GM21737 (cell line): ENCODE data around the gene SV2B.
"Not testable (repeated sequence)": the region's sequence is repeated elsewhere in the genome, so short reads cannot be mapped to it uniquely, and the experiment has no call there.

ENCODE experiments used
- ATAC-seq: cut with Tn5 transposase; IDR thresholded peaks from one replicate; pipeline ENCODE4 v1.9.1; 2021; ENCODE audit warnings: mild to moderate bottlenecking, moderate library complexity; ENCODE audit not compliant: unreplicated experiment

SV2B gene

DNA sequence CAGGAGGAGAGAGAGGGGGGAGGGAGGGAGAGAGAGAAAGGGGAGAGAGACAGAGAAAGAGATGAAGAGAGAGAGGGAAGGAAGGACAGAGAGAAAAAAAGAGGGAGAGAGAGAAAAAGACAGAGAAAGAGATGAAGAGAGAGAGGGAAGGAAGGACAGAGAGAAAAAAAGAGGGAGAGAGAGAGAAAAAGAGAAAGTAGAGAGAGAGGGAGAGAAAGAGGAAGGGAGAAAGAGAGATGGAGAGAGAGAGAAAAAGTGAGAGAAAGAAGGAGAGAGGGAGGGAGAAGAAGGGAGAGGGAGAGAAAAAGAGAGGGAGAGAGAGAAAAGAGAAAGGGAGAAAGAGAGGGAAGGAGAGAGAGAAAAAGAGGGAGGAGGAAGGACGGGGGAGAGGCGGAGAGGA is 204.2 kb downstream of the SV2B start:
- ATAC-seq, result no peak

DNA sequence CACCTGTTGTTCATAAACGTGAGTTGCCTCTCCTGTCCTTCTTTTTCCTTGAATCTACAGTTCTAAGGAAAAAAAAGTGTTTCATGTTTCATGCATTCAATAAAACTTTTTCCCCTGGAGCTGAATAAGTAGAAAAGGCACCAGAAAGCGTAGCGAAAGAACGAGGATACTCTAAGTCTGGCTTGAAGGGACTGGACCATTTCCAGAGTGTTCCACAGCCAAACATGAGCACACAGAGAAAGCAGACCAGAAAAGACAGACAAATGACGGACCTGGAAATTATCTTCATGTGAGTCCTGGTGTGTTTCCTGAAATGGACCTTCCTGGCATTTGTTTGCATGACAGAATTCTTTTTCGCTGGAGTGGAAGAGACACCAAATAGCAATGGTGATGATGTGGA is 204.7 kb downstream of the SV2B start:
- ATAC-seq, result no peak

DNA sequence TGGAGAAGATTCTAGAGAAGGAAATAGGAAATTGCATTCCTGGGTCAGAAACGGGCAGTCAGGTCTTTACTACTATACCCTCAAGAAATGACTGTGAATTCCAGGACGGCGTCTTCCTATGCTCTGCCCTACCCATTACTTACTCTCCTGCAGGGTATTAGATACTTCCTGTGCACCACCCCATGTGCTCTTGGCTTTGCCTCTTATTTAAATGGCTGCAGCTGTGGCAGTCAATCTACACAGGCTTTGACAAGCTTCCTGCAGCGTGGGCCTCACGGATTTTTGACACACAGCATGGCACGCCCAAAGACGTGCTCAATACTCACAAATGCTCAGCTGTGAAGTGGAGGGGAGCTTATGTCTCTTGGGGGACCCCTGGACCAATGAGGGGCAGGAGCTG is 206.1 kb downstream of the SV2B start:
- ATAC-seq, result no peak

DNA sequence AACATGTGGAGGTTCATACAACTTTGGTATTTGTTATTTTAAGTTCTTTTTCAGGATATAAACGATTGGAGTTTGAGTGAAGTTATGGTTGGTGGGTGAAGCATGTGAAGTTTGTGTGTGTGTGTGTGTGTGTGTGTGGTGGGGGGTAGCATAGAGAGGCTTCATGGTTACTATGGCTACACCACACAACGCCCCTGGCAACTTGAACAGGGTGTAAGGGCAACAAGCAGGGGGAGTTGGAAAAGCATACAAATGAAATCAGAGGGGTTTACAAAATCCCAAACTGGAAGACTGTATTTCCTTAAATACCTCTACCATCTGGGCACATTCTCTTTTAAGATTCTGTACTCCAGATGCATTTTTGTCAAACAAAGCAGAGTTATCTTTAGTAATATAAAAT is 207.5 kb downstream of the SV2B start:
- ATAC-seq, result no peak

DNA sequence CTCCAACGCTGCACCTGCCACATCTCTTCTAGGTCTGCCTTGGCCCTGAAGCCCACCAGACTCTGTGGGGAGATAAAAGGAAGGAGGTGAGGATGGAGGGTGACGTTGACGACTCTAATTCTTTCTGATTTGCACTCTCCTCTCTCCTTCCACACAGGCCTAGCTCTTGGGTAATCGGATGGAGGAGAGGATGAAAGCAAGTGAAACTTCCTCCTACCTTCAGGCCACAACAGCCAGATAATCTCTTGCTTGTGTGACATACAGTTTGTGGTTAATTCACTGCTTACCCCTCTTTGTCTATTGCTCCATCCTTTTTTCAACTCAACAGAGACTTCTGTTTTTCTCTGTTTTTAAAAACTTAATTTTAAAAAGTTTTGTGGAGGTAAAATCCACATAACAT is 208.1 kb downstream of the SV2B start:
- ATAC-seq, result no peak

DNA sequence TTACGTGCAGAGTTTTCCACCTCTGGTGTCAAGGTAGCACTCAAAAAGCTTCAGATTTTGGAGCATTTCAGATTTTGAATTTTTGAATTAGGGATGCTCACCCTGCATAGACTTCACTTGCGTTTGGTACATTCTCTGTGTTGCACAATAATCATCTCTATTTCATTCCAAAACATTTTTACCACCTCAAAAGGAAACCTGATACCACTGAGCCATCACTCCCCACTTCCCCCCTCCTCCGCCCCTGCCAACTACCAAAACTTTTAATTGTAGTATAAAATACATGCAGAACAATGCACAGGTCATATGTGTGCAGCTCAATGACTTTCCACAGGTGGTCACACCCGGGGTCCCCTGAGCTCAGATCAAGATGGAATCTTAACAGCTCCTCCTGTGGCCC is 208.8 kb downstream of the SV2B start:
- ATAC-seq, result no peak

DNA sequence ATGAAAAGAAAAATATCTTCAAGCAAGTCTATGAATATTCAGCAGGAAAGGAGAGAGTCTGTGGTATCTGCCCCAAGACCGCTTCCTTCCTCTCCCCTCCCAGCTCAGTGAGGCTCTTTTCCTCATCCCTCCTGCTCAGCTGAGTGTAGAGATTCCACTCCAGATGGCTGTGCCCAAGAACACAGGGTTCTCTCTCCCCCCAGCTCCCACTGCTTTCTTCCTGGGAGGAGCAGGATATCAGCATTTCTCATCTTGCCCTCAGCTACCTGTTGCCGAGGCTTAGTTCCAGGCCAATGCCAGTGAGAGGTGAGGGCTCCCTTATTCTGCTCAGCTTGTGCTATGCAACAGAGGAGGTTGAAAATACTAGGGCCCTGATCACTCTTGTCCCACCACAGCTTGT is 211.9 kb downstream of the SV2B start:
- ATAC-seq, result no peak

DNA sequence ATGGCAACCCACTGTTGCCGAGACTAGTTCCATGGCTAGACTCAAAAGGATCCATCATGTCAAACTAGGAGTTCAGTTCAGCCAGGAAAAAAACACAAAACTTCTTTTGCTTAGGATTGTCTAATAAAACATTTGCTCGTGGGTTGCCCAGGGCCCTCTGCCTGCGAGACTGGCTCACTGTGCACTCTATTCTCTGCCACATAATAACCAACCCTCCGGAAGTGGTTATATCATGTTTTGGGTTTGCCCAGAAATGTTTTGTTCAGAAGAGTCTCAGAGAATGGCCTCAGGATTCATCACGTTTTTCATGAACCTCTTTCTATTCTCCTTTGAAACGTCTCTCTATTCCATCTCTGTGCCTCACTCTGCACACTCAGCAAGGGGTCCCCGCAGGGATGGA is 216.1 kb downstream of the SV2B start:
- no peak for ATAC-seq

DNA sequence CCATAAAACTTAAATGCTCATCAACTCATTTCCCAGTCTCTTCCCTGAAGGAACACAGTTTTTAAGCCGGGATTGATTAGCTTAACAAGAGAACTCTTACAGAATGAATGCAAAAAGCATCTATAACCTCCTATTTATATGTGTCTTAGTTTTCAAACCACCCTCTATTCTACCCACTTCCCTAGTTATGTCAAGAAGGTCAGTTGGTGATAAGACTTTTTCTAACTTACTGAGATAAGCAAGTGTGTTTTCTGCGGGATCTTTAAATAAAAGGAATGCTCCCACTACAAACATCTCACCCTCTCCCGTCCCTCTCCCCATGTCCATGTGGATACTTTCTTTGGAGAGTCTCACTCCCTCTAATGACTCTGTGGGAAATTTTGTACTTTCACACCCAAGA is 218.5 kb downstream of the SV2B start:
- ATAC-seq, result no peak

DNA sequence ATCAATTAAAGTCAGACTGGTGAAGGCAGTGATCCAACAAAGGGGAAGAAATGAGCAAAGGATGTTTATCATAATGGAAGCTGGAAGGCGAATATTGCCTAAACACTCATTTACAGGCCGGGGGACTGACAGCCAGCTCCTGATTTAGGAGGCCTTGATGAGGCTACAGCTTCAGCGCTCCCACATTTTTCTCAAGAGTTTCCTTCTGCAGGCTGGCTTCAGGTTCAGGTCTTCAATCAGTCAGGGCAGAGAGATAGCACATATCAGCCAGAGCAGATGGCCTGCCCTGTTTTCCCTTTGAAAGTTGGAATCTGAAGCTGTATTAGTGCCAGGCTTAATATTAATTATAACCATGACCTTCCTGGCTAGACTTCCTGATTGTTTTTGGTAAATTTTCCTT is 218.9 kb downstream of the SV2B start:
- ATAC-seq, result no peak

DNA sequence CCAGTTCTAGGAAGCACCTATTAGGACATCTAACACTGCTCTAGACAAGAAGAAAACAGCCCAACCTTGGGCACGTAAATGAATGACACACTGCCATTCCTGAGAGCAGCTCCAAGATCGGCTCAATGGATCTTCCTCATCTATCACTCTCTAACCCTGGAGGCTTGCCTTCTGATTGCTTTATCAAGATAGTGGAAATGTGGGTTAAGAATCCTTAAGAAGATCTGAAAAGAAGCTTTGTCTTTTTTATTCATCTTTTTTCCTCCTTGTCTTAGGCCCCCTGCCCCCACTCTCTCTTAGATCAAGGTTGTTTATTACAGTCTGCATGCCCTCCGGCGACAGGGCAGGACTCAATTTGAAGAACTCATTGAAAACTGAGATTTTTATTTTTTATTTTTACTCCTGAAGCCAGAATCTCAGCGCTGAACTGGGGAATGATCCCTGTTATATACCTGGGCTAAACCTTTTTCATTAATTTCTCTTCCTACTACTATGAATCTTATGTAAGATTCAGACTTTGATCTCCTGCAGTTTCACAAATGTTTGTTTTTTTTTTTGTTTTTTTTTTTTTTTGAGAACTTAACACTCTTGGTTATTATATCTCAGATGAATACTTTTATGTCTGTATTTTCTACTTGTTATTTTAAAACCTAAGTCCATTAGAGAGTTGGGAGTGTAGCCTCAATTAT is 219.5 kb downstream of the SV2B start:
- ATAC-seq, result no peak

DNA sequence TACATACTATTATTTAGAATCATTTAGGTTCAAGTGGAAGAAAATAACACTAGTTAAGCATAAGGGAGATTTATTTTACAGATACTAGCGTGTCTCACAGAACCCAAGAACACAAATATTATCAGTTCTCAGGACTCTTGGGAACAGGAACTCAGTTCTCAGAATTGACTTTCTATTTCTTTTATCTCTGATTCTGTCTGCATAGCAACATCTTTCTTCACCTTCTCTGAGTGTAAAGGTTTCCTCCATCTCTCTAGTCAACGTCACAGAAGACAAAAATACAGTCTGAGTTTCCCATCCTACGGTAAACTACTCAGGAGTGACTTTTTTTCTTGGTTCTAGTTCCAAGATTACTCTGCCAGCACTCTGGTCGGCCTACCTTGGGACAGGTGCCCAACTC is 220.0 kb downstream of the SV2B start:
- ATAC-seq, result no peak

DNA sequence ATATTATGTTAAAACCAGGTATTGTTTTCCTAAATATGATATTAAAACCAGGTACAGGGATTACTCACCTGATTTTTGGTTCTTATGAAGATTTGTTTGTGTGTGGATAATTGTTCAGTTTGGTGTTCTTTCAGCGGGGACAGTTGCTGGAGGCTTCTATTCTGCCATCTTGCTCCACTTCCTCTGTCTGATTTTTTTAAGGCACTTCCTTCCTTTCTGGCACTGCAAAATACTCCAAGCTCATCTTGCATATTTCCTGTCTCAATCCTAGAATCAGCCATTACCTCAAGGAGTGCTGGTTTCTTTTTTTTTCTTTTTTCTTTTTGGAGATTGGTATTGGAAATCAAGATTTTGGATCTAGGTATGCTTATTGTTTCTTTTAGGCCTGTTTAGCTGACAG is 229.9 kb downstream of the SV2B start:
- no peak for ATAC-seq

DNA sequence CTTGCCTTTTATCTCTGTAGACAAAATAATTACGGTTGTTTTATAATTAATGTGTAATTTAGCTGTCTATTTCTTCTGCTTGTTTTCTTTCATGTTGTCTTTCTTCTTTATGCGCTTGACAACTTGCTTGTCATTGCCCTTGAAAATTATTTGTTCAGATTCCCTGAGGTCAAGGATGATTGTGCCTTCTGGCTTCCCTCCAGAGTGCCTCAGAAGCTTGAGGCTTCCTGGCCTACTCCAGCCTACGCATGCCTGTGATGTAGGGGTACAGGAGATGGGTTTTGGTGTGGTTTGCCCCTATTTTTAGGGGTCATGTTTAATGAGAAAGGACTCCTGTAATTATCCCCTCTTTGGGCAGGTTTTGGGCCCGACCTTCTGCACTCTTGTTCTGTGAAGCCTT is 231.5 kb downstream of the SV2B start:
- no peak for ATAC-seq

DNA sequence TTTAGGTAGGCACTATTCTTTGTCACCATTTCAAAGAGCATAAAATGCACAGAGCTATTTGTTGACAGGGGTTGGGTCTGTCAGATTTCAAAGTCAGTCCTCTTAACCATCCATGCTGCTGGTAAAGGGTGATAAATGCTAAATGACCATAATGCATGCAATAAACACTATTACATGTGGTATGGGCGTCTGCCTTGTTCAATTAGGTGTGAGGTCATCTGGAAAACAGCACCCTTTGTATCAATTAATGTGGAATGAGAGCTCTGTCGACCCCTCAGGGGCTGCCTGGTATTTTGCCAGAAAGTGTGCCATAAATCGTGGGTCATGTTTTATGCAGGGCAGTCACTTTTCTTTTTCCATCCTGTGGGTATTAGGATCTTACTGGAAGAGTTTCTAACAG is 235.6 kb downstream of the SV2B start:
- ATAC-seq, result no peak

DNA sequence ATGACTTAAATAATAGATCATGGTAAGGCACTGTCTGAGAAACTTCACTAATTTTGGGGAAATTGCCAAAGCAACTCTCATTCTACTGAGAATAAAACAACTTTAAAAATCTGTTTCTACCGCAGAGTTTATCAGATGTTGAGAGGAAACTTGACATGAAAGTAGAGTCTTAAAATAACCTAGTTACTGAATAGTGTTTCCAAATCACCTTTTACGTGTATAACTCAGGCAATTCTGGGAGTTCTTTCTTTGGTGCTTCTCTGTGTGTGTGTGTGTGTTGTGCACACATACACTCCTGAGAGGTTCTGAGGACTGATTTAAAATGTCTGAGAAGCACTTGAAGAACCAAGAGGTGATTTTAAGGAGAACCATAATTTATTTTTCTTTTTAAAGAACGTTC is 236.6 kb downstream of the SV2B start:
- ATAC-seq, result no peak

DNA sequence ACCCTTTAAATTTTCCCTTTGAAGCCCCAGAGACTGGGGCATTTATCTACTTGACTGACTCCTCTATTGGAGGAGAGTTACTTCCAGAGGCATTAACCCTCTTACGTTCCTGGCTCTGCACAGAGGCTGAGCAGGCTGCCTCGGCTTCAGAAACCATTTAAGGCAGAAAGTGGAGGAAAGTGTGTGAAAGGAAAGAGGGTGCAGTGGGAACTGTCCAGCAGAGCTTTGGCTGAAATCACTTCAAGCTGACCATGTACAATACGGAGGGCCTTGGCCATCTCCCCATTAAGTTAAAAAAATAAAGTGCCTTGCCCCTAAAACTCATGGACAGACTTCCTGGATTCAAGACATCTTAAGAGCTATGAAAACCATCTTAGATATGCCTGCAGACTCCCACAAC is 238.7 kb downstream of the SV2B start:
- ATAC-seq, result no peak

DNA sequence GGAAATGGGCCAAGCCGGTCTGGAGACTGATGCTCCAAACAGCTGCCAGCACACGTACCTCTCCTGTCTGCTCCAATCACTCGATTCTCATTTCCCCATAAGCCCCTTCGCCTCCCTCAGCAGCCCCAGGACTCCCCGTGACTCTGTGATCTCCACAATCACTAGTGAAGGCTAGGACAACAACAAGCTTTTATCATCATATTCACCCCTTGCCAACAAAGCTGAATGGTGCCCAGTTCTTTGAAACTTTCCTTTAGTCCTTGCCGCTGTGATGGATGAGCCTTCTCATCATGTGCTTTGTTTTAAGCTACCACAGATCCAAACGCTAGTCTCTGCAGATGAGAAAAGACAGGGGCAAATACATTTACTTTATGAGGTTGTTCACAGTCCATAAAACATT is 242.0 kb downstream of the SV2B start:
- no peak for ATAC-seq

DNA sequence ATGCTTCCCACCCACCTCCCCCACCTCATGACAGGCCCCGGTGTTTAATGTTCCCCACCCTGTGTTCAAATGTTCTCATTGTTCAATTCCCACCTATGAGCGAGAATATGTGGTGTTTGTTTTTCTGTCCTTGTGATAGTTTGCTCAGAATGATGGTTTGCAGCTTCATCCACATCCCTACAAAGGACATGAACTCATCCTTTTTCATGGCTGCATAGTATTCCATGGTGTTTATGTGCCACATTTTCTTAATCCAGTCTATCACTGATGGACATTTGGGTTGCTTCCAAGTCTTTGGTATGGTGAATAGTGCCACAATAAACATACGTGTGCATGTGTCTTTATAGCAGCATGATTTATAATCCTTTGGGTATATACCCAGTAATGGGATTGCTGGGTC is 244.9 kb downstream of the SV2B start:
- not testable (repeated sequence) for ATAC-seq

DNA sequence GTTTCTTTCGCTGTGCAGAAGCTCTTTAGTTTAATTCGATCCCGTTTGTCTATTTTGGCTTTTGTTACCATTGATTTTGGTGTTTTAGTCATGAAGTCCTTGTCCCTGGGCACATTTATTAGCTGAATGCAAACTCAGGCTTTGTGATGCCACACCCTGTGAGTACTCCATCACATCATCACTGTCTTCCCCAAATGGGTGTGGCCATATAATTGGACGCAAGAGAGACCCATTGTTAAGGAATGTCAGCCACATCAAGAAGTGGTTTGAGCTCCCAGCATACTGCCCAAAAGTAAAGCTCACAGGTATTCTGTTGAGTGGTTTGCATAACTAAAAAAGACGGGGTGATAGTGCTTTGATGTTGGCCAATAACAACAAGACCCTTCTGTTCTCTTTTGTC is 245.7 kb downstream of the SV2B start:
- ATAC-seq, result no peak

DNA sequence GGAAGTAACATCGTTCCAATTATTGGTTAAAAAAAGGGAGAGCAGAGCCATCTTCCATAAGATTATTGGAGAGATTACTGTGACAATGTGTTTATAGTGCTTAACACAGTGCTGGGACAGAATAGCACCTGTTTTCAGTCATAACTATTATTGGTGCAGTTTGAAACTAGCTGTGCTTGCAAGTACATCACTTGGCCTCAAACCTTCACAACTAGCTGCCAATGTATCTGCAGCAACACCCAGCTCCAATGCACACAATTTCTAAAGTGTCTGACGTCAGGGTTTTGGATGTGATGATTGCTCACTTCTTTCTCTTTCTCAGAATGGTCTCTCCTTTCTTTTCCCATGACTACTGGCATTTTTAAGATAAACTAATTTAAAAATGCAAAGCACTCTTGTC is 246.2 kb downstream of the SV2B start:
- no peak for ATAC-seq

DNA sequence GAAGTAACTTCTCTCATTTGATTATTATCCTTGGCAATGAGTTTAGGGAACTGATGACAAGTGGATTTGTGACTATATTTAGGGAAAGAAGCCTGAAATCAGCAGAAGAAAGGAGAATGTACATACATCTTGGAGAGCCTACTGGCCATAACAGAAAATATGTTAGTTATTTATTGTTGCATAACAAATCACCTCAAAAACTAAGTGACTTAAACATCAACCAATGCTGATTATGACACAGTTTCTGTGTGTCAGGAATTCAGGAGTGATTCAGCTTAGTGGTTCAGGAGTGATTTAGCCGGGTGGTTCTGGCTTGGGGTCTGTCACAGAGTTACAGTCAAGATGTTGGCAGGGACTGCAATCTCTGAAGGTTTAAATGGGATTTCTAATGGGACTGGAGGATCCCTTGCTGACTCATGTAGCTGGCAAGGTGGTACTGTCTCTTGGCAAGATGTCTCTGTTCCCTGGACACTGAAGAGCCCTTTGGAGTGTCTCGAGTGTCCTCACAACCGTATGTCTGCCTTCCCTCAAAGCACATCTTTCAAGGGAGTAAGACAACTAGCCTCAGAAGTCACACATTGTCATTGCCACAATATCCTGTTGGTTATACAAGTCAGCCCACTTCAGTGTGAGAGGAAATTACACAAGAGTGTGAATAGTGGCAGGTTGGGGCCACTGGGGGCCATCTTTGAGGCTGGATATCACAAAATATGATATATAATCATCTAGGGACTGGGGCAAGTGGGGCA is 248.9 kb downstream of the SV2B start:
- no peak for ATAC-seq
